SH-SY5Y (cell line): ENCODE data around the gene SAA1.

Source experiments
- GATA2 ChIP-seq: IDR thresholded peaks from 2 replicates; pipeline ENCODE4 v1.6.1; 2011; ENCODE audit warnings: mild to moderate bottlenecking, low read depth, low read length
- GATA3 ChIP-seq: IDR thresholded peaks from 2 replicates; pipeline ENCODE4 v1.6.1; 2011; ENCODE audit warnings: low read depth, mild to moderate bottlenecking, low read length, moderate library complexity

Gene SAA1

GRCh38 chr11:18248561-18248960, 17.5 kb upstream of the SAA1 start, which contains the start of gene SAA2:
Gene SAA2 (minus strand): TSS chr11:18248668. CDS start chr11:18248011, 657 bp downstream.
- TF ChIP-seq GATA2 (no peak), GATA3 (no peak)

DNA sequence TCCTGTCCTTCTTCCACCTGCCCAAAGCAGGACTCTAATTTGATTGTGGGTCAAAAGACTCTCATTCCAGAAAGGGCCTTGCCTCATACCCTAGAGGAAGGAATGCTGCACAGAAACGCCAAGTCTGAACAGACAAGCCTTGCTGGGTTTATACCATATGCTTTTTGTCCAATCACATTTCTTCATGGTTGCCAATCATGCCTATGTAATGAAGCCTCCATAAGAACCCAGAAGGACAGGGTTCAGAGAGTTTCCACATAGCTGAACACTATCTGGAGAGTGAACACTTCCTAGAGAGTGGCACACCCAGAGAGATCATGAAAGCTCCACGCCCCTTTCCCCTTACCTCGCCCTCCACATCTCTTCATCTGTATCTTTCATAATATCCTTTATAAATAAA, 12.8 kb upstream of the SAA1 start:
- no peak for TF ChIP-seq GATA3
- no peak for TF ChIP-seq GATA2

DNA sequence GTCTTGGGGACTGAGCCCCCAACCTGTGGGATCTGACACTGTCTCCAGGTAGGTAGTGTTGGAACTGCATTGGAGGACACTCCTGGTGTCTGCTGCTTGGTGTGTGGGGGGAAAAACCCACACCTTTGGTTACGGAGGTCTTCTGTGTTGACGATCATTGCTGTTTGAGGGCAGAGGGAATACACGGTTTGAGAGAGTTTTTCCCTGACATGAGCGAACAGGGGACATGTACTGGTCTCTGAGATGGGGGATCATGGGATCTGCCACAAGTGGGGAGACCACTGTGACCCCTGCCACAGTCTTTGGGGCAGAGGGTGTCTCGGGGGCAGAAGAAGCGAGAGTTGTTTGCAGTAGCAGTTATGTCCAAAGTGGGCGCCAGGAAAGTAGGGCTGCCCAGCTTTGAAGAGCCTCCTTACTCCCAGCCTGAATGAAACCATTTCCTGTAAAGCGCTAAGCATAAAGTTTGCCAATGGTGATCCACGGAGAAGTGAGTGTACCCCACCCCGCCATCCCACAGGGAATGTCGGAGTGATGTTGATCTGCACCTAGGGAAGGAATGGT, 12.2 kb upstream of the SAA1 start:
- TF ChIP-seq GATA2 (no peak), GATA3 (no peak)

GRCh38 chr11:18254781-18255361, 11.2 kb upstream of the SAA1 start:
- TF ChIP-seq GATA2: no peak
- TF ChIP-seq GATA3: no peak

GRCh38 chr11:18259259-18259658, 6.8 kb upstream of the SAA1 start:
- no peak for TF ChIP-seq GATA3

DNA sequence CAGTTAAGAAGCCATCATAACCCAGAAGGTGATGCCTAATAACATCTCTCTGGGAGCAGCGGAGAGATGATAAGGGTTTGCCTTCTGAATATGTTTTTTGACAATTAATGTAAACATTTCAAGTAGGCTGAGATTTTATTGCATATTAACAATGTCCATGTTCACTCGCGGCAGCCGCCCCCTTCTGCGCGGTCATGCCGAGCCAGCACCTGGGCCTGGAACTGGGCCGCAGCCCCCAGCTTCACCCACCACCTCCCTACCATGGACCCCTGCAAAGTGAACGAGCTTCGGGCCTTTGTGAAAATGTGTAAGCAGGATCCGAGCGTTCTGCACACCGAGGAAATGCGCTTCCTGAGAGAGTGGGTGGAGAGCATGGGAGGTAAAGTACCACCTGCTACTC, 4.3 kb upstream of the SAA1 start:
- TF ChIP-seq GATA2 (no peak), GATA3 (no peak)

- no peak for TF ChIP-seq GATA3
- no peak for TF ChIP-seq GATA2
Observed at GRCh38 chr11:18264035-18264434, 2.0 kb upstream of the SAA1 start.

DNA sequence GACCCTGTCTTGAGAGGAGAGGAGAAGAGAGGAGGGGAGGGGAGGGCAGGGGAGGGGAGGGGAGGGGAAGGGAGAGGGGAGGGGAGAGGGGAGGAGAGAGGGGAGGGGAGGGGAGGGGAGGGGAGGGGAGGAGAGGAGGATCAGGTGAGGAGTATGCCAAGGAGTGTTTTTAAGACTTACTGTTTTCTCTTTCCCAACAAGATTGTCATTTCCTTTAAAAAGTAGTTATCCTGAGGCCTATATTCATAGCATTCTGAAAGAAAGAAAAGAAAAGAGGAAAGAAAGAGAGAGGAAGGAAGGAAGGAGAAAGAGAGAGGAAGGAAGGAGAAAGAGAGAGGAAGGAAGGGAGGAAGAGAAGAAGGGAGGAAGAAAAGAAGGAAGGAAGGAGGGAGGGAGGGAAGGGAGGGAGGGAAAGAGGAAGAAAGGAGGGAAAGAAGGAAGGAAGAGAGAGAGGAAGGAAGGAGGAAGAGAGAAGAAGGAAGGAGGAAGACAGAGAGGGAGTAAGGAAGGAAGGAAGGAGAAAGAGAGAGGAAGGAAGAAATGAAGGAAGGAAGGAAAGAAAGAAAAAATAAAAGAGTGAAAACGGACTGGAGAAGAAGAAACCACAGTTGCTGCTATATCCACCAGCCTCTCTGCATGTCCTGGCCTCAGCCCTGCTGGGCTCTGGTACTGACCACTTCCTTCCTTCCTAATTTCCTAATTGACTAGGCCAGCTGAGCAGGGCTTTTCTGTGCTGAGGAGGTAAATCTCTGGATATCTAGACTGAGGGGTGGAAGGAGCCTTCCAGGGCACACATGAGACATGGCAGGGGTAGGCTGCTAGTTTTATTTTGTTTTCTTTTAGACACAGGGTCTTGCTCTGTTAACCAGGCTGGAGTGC, 1.1 kb upstream of the SAA1 start:
- TF ChIP-seq GATA2 (no peak), GATA3 (no peak)

DNA sequence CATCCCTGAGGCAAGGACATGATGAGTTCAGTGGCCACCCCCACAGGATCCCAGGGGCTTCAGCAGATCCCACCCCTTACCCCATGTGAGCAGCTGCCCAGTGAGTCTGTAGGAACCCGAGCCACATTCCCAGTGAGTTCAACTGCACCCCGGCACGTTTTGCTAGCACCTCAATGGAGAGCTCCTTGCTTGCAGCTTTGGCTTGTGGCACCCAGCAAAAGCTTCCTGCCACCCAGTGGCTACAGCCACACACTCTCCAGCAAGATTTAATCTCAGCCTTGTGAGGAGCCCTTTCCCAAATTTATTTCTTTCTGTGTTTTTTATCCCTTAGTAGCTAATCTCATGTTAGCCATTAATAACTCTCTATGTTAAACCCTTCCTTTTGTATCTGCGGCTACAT, 4.0 kb downstream of the SAA1 start:
- no peak for TF ChIP-seq GATA3
- no peak for TF ChIP-seq GATA2

GRCh38 chr11:18271206-18271605, 5.1 kb downstream of the SAA1 start:
- TF ChIP-seq GATA3 (no peak), GATA2 (no peak)

DNA sequence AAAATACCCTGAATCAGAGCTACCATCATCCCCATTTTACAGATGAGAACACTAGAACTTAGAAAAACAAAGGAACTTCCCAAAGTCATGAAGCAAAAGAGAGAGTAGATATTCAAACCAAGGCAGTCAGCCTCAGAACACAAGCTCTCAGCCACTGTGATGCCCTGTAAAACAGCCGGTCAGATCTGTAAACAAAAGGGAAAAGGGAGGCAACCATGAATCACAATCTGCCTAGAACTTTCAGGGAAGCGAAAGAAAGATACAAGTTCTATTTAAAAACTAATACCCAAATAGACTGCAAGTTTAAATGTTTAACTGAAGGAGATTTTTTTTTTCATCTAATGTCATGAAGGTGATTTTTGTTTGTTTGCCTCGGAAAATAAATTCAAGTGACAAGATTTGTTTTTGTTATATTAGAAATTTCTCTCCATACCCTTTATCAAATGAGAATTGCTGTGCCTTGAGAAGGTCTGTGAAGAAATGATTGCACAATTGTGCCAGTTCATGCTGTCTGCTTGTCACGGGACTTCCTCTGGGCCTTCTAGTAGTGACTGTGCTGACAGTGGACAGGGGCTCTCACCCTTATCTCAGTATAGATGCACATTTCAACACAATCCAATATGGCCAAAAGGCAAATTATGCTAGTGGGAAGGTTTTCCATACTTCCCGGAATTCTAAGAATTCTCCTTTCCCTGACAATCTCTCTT, 11.7 kb downstream of the SAA1 start:
- TF ChIP-seq GATA3: no peak
- no peak for TF ChIP-seq GATA2

- no peak for TF ChIP-seq GATA2
- TF ChIP-seq GATA3: no peak
Observed at GRCh38 chr11:18280438-18281045, 14.5 kb downstream of the SAA1 start.

DNA sequence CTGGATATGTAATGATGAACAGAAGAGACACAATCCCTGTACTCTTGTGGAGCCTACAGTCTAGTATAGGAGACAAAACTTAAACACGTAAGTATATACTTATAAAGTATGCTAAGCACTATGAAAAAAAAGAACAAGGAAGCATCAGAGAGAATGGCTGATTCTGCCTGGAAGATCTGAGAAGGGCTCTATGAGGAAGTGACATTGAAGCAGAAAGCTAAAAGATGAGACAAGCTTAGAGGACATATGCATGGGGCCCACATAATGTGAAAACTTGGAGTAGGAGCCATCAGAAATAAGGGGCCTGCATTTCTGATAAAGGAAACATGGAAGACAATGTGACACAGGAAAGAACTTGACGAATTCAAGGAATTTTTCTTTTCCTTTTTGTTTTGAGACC, 16.6 kb downstream of the SAA1 start:
- TF ChIP-seq GATA2: no peak
- TF ChIP-seq GATA3: no peak

DNA sequence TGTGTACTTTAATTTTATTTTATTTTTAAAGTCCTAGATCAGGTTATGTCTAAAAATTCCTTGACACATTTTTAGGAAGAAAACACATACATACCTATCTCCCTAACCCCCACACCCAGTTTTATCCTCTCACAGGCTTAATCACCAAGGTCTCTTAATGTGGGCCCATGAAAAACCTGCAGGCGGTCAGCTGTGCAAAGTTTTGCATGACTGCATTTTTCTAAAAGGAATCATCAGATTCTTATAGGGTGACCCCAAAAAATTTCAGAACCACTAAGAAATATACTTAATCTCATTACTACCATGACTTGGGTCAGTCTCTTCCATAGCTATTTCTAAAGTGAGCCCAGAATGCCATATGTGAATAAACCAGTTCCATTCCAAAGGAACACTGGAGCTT, 19.8 kb downstream of the SAA1 start:
- TF ChIP-seq GATA3 (no peak), GATA2 (no peak)
